ENCODE results near the gene DPT. TPM values are rescaled to one million over a fixed set of nuclear protein-coding genes. Genes with fewer than 3 reads are reported as not detected.
"Not testable (repeated sequence)": the region's sequence is repeated elsewhere in the genome, so short reads cannot be mapped to it uniquely, and the experiment has no call there.

Gene DPT
- not detected in 2 replicates for total RNA-seq (2014; rRNA removed; shearing (Covaris generic); ENCODE audit: low replicate concordance)

DNA sequence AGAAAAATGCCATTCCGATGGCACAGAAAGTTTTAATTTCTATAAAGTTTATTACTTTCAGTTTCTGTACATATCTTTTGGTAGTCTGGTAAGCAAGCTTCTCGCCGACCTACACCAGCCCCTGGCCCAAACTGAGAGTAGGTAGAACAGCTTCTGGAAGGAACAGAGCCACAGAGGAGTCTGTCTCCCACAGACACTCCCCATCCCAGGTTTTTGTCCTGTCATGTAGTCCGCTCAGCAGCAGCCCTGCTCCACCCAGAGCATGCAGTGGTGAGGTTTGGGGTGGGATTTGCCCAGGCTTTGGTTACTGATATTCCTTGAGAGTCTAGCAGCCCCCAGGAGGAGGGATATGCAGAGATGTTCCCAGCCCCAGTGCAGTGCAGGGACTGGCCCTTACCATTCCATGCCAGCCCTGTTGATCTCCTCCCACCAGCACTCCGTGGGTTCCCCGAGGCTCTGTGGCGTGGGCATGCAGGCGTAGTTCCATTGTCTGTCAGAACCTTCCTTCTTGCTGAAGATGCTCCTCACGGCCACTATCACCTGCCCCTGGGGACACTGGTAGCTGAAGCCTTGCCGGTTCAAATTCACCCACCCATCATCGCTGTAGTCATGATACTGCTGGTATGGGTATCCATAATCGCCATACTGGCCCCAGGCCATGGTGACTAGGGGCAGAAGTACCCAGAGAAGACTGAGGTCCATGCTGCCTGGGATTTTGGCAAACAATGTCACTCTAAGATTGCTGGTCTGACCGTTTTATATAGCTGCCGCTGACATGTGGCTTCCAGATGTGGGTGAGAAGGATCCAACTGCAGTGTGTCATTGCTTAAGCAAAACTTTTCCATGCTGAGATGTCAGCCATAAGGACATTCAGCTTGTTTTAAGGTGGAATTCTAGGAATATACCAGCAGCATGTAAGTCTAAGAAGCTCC lies at the start of gene DPT:
DPT (minus strand) TSS at position 734 of the 932 bp plus-strand sequence; CDS start at position 702, 32 bp downstream.
- Histone ChIP-seq H3K36me3 (no peaks in the 10 kb centered on the region), H3K4me3 (no peak within 1 kb of the TSS), H3K9me3 (no peaks in the 10 kb centered on the region), H3K27me3 (no peaks in the 10 kb centered on the region)
- peak; percentile 58 for DNase-seq

DNA sequence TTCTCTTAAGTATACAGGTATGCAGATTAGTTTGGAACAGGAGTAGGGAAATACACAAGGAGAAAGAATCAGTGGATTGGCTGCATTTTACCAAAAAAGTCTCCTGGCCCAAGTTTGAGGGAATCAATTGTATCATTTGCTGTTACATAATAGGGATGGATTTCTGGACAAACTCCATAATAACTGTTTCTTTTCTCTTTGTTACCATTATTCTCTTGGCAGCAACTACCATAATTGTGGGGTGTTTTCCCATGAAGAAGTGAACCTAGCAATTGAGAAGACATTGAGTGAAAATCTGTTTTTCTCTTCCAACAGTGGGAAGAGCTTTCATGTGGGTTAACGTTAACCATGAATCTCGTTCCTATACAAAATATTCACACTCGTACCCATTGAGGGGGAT lies 46.4 kb upstream of the DPT start:
- Histone ChIP-seq H3K9me3 (no peaks in the 10 kb centered on the region; the same call in 1 of the 2 replicates), H3K4me3 (no peak overlapping the region), H3K36me3 (no peaks in the 10 kb centered on the region), H3K27me3 (no peaks in the 10 kb centered on the region)
- DNase-seq = no peak

DNA sequence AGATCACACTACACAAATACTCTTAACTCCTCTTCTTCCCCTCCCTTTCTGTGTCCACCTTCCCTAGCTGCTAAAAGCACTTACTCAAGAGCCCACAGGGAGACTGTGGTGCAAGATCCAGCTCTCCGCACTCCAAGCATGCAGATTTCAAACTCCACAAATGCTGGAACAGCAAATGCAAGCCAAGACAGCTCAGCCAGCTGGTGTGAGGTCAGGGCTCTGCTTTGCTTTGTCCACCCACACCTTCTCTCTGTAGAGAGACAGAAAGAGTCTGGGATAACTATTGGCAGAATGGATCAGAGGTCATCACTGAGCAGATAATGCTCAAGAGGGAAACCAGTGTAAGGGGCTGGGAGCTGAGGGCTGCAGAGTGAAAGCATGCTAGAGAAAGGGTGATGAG lies 45.2 kb upstream of the DPT start:
- Histone ChIP-seq H3K9me3 (no peaks in the 10 kb centered on the region), H3K4me3 (no peak overlapping the region), H3K27me3 (no peaks in the 10 kb centered on the region), H3K36me3 (no peaks in the 10 kb centered on the region)
- DNase-seq = peak; percentile 5

DNA sequence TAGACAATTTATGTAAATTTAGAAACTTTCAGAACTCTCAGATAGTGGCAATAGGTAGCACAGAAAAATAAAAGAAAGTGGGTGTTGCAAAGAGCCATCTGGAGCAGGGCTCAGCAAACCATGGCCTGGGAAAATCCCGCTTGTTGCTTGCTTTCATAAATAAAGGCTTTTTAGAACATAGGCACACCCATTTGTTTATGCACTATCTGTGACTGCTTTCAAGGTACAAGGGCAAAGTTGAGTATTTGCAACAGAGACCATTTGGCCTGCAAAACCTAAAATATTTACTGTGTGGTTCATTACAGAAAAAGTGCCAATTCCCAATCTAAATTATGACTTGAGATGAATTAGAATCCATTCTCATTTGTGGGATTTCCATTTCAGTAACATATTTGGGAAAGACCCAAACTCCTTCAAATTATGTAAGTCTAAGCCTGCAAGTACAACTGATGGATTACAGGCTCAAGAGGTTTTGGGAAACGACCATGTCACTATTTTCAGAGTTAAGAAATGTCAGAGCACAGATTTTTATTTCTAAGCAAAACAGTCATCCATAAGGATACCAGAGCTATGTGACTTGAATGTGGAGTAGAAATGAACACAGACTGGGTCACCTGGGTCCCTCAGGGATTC lies 43.5 kb upstream of the DPT start:
- DNase-seq = no peak
- Histone ChIP-seq H3K4me3 (no peak overlapping the region), H3K9me3 (no peaks in the 10 kb centered on the region), H3K27me3 (no peaks in the 10 kb centered on the region), H3K36me3 (no peaks in the 10 kb centered on the region)

DNA sequence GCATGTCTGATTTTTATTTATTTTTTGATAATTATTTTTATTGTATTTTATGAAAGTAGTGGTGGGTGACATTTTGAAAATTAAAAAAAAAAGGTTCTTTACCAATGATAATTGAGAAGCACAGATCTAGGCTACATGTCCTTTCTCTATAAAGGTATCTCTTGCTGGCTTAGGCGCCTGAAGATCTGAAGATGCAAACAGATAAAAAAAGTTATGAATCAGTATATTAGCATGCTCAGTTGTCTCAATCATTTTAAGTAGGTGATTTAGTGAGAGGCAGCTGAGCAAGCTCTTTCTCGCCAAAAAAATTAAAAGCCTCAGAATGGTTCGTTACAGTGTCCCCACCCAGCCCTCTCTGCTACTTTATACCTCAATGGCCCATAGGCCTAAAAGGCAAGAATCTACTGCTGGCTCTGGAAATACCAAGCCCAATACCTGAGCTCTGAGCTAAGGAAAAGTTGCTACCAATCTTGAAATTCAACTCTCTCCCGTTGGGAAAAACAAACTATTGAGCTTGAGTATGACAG lies 42.2 kb upstream of the DPT start:
- DNase-seq = no peak
- H3K36me3 ChIP-seq = no peaks in the 10 kb centered on the region
- no peaks in the 10 kb centered on the region for H3K9me3 ChIP-seq

DNA sequence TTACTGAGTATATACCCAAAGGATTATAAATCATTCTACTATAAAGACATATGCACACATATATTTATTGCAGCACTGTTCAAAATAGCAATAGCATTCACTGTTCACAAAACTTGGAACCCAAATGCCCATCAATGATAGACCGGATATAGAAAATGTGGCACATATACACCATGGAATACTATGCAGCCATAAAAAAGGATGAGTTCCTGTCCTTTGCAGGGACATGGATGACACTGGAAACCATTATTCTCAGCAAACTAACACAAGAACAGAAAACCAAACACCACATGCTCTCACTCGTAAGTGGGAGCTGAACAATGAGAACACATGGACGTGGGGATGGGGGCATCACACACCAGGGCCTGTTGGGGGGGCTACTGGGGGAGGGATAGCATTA lies 40.9 kb upstream of the DPT start:
- not testable (repeated sequence) for DNase-seq, H3K4me3 ChIP-seq, H3K9me3 ChIP-seq, H3K27me3 ChIP-seq, H3K36me3 ChIP-seq

More for the DNA sequence above, 42.2 kb upstream of the DPT start:
- Histone ChIP-seq H3K27me3 (no peaks in the 10 kb centered on the region), H3K4me3 (no peak overlapping the region)

DNA sequence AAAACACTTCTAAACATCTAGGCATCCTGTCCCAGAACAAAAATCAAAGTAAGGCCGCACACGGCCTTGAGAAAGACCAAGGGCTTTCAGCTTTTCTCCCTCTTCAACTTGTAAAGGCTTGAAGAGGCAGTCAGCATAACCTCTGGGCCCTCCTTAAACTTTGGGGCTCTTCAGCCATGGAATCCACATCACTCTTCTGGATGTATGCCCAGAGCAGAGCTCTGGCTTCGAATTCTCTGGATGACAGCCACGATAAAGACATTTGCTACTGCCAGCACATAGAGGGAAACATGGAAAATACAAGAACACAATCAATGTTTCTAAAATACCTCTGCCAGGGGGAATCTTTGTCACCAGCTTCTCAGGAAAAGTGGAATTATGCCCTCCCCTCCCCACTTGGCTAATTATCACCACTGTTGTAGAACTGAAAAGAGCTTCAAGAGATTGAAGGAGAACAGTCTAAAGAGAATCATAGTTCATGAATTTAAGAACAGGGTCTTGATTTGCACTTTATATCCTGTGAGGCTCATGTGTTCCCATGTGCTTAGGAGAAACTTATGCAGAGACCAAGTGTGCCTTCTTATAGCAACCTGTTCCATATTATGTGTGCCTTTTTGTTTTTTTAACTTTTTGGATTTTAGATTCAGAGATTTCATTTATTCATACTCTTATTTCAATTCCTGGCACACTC lies 39.0 kb upstream of the DPT start:
- Histone ChIP-seq H3K4me3 (no peak overlapping the region), H3K36me3 (no peaks in the 10 kb centered on the region), H3K9me3 (no peaks in the 10 kb centered on the region), H3K27me3 (no peaks in the 10 kb centered on the region)
- DNase-seq = peak; percentile 62

DNA sequence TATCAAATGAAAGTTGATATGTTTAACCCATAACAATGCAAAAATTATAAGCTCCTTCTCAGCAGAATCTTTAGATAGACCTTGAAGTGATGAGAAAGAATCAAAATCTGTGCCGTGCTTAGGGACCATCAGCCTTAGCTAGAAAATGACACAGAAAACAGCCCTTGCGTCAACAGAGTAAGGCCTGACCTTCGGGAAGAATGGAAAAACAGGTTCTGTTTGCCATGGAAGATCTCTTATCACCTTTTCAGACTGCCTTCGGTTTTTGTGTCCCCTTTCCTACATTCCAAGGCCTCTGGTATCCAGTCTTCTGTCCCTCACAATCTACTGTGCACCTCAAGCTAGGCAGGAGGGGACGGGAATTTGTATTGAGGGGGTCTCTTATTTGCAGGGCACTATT lies 37.6 kb upstream of the DPT start:
- Histone ChIP-seq H3K36me3 (no peaks in the 10 kb centered on the region), H3K9me3 (no peaks in the 10 kb centered on the region), H3K4me3 (no peak overlapping the region), H3K27me3 (no peaks in the 10 kb centered on the region)
- no peak for DNase-seq

DNA sequence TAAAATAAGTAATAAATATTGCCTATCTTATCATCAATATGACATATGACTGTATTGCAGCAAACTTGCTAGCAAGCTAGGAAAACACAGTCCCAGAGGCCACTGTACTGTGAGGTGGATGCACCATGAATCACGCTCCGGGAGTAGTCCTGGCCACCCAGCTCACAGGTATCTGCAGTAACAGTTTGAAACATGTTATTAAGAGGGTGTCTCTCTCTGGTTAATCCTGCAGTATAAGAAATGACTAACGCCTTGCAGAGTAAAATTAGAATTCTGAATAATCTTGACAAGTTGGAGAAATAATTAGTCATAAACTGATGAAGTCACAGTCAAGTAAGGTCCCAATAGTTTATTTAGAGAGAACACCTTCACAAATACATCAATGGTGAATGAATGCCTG lies 34.0 kb upstream of the DPT start:
- Histone ChIP-seq H3K36me3 (no peaks in the 10 kb centered on the region), H3K9me3 (no peaks in the 10 kb centered on the region), H3K27me3 (no peaks in the 10 kb centered on the region), H3K4me3 (no peak overlapping the region)
- DNase-seq = no peak

DNA sequence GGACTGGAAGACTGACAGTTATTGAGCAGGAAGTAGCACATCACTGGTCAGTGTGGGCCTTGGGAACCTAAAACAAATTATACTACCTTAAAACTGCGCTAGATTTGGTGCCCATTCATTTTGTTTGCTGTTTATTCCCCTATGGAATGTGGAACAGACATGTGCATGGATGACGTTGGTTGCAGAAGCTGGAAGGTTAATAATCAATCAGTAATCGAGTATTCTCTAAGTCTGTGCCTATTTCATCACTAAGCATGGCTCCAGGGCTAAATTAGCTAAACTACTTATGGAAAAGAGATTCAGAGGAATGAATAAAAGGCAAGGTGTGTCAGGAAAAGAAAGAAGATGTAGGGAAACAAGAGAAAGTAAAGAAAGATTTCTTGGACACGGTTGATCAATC lies 33.5 kb upstream of the DPT start:
- Histone ChIP-seq H3K27me3 (no peaks in the 10 kb centered on the region), H3K36me3 (no peaks in the 10 kb centered on the region), H3K4me3 (no peak overlapping the region), H3K9me3 (no peaks in the 10 kb centered on the region)
- no peak for DNase-seq

DNA sequence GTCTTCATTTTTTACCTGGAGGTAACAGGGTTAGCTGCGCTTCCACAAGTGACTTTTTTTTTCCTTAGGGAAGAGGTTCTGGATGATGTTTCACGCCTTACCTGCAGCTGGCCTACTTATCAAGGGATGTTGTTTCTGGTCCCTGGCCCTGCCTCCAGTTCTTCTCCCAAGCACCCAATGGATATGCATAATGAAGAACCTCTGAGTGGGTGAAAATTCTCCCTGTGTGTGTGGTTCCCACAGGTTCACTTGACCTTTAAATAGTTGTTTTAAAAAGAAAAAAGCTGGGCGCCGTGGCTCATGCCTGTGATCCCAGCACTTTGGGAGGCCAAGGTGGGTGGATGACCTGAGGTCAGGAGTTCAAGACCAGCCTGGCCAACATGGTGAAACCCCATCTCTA lies 31.8 kb upstream of the DPT start:
- Histone ChIP-seq H3K4me3 (no peak overlapping the region), H3K9me3 (no peaks in the 10 kb centered on the region)

DNA sequence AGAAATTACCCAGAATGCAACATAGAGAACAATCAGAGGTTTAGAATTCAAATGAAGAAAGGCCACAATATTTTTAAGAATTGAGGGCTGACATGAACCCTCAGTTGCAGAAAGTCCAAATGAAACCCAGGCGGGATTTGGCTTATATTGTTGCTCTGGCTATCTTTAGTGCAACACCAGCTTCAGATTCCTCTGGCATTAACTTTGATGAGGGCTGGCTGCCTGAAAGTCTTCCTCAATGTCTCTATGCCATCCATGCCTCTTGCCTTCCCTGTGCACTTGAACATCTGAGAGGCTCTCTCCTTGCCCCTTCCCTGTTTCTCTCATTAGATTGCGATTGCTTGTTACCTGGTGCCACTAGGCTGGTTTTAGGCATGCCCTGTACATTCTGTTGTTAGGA lies 31.2 kb upstream of the DPT start:
- Histone ChIP-seq H3K4me3 (no peak overlapping the region), H3K36me3 (no peaks in the 10 kb centered on the region), H3K27me3 (no peaks in the 10 kb centered on the region), H3K9me3 (no peaks in the 10 kb centered on the region)
- no peak for DNase-seq

More for the DNA sequence above, 31.8 kb upstream of the DPT start:
- Histone ChIP-seq H3K27me3 (no peaks in the 10 kb centered on the region), H3K36me3 (no peaks in the 10 kb centered on the region)
- DNase-seq = no peak

DNA sequence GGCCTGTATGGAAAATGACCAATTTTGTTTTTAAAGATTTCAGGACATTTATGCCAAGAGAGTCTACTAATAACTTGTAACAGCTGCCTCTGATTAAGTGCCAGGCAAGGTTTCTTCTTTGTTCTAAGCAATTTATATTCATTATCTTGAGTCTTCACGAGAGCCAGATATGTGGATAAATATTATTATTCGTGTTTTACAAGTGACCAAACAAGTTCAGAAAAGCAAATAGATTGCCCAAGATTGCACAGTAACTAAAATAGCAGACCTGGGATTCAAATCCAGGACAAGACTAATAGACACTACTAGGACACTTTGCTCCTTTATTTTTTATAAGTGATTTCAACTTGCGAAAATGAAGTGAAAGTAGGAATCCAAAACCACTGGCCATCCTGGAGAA lies 30.1 kb upstream of the DPT start:
- Histone ChIP-seq H3K36me3 (no peaks in the 10 kb centered on the region), H3K4me3 (no peak overlapping the region), H3K9me3 (no peaks in the 10 kb centered on the region), H3K27me3 (no peaks in the 10 kb centered on the region)
- DNase-seq = no peak

DNA sequence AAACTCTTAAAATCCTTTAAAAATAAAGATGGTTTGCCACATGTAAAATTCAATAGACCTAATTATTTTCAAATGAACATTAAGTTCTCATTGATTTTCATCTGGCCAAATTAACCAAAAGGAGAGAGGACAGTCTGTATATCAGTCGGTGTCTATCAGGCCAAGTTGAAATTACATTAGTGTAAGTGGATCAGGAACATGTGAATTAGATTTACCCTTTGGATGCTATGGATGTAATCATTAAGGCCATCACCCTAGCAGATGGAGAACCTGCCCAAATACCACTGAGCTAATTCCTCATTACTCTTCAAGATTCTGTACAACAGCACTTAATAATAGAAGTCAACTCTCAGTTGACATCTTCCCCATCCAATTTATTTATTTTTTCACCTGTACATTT lies 29.5 kb upstream of the DPT start:
- H3K36me3 ChIP-seq = no peaks in the 10 kb centered on the region
- no peaks in the 10 kb centered on the region for H3K27me3 ChIP-seq
- H3K9me3 ChIP-seq = no peaks in the 10 kb centered on the region
- H3K4me3 ChIP-seq = no peak overlapping the region
- DNase-seq = no peak

DNA sequence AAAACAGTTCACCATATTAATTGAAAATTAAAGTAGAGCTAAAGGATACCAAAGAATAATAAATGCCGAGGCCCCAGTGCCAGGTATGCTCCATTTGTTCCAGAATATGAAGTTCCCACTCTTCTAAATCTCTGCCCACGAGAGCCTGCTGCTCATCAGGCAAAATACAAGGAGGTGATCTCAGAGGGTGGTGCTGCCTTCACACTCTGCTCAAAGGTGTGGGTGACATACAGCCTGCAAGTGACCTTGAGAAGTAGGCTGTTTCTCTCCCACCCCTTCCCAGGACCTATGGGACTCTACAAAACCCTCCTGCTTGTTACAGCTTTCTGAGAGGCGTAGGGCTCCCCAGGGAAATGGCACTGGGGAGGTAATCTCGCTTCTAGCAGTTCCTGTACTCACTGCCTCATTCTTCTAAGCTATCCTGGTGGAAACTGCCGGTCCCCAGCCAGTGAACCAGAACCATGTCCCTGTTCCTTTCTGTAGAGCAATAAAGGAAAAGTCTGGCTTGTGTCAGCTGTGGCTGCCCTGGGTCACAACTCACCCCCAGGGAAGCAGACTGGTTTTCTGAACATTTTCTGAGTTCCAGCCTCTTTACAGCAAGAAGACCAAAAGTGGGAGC lies 26.9 kb upstream of the DPT start:
- Histone ChIP-seq H3K4me3 (no peak overlapping the region), H3K9me3 (no peaks in the 10 kb centered on the region), H3K27me3 (no peaks in the 10 kb centered on the region), H3K36me3 (no peaks in the 10 kb centered on the region)
- no peak for DNase-seq

DNA sequence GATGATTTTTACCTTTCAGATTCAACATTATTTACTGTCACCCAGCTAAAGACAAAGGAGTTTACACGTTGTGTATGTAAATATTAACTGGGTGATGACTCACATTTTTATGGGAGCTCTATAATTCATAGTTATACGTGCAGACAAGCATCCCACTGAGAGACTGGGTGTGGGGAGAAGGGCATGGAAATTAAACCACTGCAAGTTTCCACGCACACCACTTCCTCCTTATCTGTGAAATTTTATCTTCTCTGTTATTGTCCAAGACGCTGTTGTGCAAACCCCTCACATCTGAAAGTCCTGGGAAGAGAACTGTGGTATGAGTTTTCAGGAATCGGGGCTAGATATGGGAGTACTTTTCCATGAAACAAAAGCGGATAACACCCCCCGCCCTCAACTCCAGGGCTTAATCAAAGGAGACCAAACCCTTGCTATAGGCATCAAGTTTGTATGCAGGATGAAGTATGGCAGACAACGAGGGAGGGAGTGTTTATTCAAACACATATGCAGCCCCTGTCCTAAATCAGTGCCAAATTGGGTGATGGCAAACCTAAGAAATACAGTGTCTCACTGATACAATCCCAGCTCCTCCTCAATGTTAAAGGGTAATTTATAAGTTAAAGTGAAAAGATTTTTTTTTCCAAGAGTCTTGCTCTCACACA lies 23.3 kb upstream of the DPT start:
- no peak for DNase-seq
- H3K27me3 ChIP-seq = peaks cover 13% of the 10 kb centered on the region
- no peaks in the 10 kb centered on the region for H3K36me3 ChIP-seq
- no peak overlapping the region for H3K4me3 ChIP-seq
- H3K9me3 ChIP-seq = no peaks in the 10 kb centered on the region
